GM19035 (cell line): ENCODE measurements around the gene CLPTM1L.
"Not testable (repeated sequence)": the region's sequence is repeated elsewhere in the genome, so short reads cannot be mapped to it uniquely, and the experiment has no call there.

ENCODE experiments used
- ATAC-seq: cut with Tn5 transposase; IDR thresholded peaks from one replicate; pipeline ENCODE4 v1.9.1; 2021; ENCODE audit not compliant: unreplicated experiment

The CLPTM1L gene

GRCh38 chr5:1362242-1363015 is 17.5 kb upstream of the CLPTM1L start:
- no peak for ATAC-seq

GRCh38 chr5:1360861-1361260 is 16.0 kb upstream of the CLPTM1L start:
- ATAC-seq = no peak

- ATAC-seq = not testable (repeated sequence)
These were observed 15.5 kb upstream of the CLPTM1L start for GRCh38 chr5:1360367-1360766.

DNA sequence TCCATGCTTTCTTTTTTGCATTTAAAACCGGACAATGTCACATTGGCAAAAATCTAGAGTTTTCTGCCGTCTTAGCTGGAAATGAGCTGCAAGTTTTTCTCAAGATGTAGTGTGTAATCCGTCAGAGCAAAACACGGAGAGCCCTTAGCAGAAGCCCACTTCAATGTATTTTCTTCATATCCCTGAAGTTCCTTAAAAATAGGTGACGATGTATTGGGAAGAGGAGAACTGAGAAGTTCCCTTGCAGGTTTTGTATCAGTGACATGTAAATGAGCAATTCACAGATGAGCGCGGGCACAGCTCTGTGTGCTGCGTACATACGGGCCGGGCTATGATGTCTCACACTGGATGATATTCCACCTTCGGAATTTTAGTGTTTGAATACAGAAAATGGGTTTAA is 14.8 kb upstream of the CLPTM1L start:
- ATAC-seq = no peak

DNA sequence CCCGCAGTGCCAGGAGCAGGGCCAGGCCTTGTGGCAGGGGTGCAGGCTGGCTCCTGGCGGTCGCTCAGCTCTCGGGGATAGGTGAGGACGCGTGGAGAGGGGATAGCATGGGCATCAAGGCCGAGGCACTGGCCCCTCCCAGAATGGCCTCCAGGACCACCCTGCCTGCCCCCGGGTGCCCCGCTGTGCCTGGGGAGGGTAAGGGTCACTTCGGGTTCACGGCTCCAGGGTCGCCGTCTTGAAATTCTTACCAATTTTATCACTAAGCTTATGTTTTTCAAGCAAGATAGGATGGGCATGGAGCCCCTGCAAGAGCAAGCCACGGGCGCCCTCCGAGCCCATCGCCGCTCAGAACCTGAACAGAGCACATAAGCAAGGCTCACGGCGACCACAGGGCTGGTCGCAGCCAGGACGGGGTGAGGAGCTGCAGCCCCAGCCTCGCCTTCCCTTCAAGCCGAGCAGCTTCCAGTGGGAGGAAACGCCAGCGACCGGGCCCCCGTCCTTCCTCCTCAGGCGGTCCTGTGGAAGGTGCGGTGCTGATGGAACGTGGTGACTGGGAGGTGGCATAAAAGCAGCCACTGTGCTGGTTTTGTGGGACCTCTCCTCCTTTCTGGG is 14.2 kb upstream of the CLPTM1L start:
- ATAC-seq = no peak

DNA sequence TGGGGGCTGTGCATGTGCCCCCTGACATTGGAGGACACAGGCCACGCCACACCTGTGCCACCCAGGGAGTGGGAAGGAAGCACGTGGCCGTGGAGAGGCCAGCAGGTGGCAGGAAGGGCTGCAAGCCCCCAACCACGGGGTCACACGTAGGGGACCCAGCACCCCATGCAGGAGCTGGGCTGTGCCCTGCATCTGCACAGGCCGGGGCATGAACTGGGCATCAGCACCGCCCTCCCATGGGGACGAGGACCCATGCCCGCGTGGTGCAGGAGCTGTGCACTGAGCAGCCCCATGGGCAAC is 13.8 kb upstream of the CLPTM1L start:
- ATAC-seq = no peak

DNA sequence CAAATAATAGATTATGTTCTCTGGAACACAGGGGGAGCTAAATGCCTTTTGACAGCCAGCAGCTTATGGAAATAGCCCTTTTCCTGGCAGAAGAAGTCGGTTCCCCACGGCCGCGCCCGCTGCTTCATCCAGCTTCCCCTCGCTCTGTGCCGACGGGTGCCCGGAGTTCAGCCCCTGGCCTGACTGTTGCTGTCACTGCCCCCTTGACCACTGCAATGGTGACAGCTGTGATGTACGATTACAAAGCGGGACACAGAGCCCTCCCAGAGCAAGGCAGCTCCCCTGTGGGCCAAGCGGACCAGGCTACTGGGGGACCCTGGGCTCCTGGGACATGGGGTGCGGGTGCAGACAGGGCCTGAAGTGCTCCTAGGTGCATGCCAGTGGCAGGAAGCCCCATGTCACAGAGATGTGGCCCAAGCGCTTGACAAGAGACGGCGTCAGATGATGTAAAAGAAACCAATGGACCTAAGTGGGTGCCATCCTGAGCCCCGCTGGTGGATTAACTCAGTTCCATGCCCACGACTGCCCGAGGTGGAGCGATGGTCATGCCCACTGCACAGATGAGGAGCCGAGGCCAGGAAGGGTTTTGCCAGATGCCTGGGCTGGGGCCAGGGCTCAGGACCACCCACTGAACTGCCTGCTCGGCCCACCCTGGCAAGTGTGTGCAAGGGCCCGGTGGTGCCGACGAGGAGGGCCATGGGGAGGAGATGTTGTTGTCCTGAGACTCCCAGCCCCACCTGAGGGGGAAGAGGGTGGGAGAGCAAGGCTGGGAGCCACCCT is 13.2 kb upstream of the CLPTM1L start:
- no peak for ATAC-seq

DNA sequence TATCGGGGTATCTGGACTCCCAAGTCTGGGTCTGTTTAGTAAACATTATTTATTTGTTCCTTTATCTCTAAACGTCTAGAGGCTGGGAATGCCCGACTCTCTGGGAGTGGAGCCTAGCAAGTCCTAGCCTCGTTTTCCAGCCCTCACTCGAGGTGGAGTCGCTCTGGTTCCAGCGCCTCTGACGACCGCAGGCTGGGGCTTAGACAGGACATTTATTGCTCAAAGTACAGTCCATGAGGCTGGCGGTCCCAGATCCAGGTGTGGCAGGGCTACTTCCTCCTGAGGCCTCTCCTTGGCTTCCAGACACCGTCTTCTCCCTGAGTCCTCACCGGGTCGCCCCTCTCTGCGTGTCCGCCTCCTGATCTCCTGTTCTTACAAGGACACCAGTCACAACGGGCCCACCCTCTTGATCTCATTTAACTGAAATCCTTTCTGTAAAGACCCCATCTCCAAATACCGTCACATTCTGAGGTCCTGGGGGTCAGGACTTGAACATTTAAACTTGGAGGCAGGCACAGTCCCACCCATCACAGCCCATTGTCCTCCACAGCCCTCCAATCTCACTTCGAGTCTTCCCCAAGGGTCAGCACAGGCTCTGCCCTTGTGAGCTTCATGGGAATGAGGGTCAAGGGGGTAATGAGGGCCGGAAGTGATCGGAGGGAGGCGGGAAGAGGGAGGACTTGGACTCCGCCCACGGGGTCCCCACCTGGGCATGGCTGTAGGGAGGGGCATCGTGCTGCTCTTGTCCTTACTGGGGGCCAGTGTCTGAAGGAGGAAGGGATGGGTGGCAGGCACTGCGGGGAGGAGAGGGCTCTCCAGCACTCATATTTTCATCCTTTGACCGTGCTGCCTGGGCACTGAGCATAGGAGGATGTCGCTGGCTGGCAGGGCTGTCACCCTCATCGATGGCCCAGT is 12.2 kb upstream of the CLPTM1L start:
- no peak for ATAC-seq

- ATAC-seq = no peak
These were observed 9.7 kb upstream of the CLPTM1L start for GRCh38 chr5:1354576-1354975.

- ATAC-seq = no peak
These were observed 7.6 kb upstream of the CLPTM1L start for GRCh38 chr5:1352231-1353219.

- no peak for ATAC-seq
These were observed 6.3 kb upstream of the CLPTM1L start for GRCh38 chr5:1351156-1351555.

- ATAC-seq = no peak
These were observed 4.3 kb upstream of the CLPTM1L start for GRCh38 chr5:1349246-1349645.

- no peak for ATAC-seq
These were observed 4.0 kb upstream of the CLPTM1L start for GRCh38 chr5:1348986-1349245.

DNA sequence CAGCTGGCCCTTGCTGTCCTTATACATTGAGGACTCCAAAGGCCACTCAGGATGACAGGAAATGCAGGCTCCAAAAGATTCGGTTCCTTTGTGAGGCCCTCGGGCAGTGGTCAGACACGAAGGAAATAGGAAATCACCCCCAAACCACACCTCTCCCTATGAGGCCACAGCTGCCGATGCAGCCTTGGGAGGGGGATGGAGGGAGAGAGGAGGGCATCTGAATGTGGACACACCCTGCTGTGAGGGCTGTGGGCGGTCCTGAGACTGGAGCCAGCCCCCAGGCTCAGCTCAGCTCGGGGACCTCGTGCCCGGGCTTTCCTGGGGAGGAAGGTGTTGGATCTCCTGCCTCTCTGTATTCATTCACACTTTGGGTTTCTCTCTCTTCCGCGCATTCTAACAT is 2.7 kb upstream of the CLPTM1L start:
- no peak for ATAC-seq

DNA sequence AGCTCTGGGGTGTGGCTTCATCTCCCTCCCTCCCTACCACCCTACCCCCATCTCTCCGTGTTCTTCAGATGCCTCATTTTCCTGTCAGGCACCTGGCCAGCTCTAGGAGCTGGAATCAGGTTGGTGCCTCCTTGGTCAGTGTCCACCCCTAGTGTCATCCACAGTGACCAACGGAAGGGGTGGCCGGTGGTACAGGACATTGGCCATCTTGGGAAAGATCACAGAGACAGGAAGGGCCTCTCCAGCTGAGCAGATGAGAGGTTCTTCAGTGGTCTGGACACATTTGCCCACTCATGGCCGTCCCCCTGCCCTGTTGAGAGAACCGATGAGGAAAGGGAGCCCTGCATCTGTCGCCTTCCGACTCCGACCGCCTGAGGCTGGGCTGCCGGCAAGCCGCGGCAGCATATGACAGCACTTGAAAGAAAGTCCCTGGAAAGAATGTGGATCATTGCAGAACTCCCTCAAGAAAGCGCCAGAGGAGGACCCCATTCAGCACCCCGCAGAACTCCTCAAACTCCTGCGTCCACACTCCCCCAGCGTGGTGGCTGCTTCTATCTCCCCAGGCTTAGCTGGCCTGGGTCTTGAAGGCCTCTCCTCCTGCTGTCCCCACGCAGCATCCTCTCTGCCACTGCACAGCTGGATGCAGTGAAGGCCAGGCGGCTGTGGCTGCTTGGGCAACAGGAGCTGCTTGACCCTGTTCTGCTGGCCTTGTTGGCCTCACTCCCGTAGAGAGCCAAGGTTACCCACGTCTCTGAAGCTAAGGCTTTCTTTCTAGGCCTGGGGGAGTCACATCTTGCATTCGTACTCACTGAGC is 1.9 kb upstream of the CLPTM1L start:
- no peak for ATAC-seq

DNA sequence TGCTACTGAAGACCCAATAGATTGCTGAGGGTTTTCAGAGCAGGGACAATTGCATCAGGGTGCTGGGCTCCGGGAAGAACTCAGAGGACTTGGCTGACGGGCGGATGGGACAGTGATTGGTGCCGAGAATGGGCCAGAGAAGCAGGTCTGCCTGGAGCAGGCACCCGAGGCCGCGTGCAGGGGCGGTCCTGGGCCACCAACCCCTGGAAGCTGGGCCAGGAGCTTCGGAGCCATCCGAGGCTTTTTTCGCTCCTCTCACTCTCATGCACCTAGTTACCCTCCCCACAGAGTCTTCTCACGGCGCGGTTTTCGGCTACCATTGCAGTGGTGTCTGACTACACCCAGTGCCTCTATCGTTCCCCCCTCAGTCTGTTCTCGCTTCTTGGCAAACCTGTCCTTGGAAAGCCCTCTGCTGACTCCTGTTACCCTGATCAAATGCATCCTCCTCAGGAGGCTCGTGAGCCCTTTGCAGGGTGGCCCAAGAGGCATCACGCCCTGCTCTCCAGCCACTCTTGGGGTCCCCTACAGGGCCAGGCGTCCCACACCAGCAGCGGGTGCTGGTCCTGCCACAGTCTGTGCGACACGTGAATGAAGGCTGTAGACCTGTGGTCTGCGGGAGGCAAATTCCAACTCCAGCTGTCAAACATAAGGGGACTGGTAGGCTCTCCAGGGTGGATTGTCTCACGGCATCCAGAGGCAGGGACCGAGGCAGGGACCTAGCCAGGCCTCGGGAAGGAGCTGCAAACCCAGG is 1.2 kb upstream of the CLPTM1L start:
- no peak for ATAC-seq

DNA sequence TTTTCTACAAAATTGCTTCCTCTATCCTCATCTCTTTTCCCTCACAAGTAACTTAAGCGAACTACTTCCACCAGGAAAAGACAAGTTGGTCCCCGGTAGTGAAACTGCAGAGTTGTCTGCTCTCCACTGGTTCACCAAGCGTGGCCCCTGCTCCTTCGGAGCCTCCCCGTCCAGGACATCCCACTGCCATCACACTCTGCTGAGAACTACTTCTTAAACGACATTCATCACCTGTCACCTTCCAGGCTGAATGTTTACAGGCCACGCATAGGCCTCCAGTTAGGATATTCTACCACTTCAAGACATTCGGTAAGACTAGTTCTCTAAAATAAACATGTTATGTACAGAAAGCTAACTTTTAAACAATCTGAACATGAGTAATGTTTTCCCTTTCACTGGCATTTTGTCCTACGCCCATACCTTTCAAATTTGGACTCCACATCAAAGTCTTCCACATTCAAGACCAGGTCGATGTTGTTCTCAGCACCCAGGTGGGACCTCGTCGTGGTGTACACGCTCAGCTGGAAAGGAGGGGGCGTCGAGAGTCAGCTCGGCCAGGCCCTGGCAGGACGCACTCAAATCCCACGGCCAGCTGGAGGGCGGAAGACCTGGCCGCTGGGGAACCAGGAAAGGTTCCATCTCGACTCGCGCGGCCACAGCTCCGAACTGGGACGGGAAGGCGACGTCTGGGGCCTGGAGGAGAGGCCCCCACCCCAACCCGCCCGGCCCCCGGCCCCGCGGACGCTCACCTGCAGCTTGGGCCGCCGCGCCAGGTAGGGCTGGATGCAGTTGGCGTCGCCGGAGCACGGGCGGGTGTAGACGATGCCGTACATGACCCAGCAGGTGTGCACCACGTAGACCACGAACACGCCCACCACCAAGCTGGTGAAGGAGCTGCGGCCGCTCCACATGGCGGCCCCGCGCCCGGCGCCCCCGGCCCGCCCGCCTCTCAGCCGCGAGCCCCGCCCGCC is 683 bp downstream of the CLPTM1L start:
- peak; percentile 34 for ATAC-seq
